Liver (tissue), 3 donors: Measurements from ENCODE around the gene HBZ.
"Not testable (repeated sequence)": the region's sequence is repeated elsewhere in the genome, so short reads cannot be mapped to it uniquely, and the experiment has no call there.

Source experiments
- GABPA ChIP-seq, 2 donors: IDR thresholded peaks in 1 of 2; conservative IDR thresholded peaks in 1 of 2; 2 replicates each; pipeline ENCODE4 v1.6.1; 2016; ENCODE audit warnings: antibody characterized with exemption in 2 of 2, mild to moderate bottlenecking in 1 of 2, moderate library complexity in 1 of 2
- HNF4A ChIP-seq, 2 donors: conservative IDR thresholded peaks; 2 replicates each; pipeline ENCODE4 v1.6.1; 2016; ENCODE audit warnings: antibody characterized with exemption in 2 of 2, mild to moderate bottlenecking in 2 of 2
- HNF4G ChIP-seq: IDR thresholded peaks from 2 replicates; pipeline ENCODE4 v1.6.1; 2016; ENCODE audit warnings: antibody characterized with exemption
- JUND ChIP-seq, 2 donors: IDR thresholded peaks; 2 replicates each; pipeline ENCODE4 v1.6.1; 2016; ENCODE audit warnings: antibody characterized with exemption in 2 of 2
- MAX ChIP-seq: IDR thresholded peaks from 2 replicates; pipeline ENCODE4 v1.6.1; 2016; ENCODE audit warnings: antibody characterized with exemption
- RAD21 ChIP-seq, 2 donors: IDR thresholded peaks; 2 replicates each; pipeline ENCODE4 v1.6.1; 2016; ENCODE audit warnings: antibody characterized with exemption in 2 of 2, mild to moderate bottlenecking in 2 of 2
- RXRA ChIP-seq, 2 donors: IDR thresholded peaks; 2 replicates each; pipeline ENCODE4 v1.6.1; 2017 to 2018; ENCODE audit warnings: antibody characterized with exemption in 2 of 2, mild to moderate bottlenecking in 1 of 2
- TAF1 ChIP-seq: conservative IDR thresholded peaks from 2 replicates; pipeline ENCODE4 v1.6.1; 2016; ENCODE audit warnings: antibody characterized with exemption, mild to moderate bottlenecking
- YY1 ChIP-seq: IDR thresholded peaks from 2 replicates; pipeline ENCODE4 v1.6.1; 2016; ENCODE audit warnings: antibody characterized with exemption, mild to moderate bottlenecking
- TF ChIP-seq, protein P1 (sequence below): IDR thresholded peaks from 2 replicates; pipeline ENCODE4 v1.6.1; 2016; ENCODE audit warnings: antibody characterized with exemption, mild to moderate bottlenecking
- TF ChIP-seq, protein P2 (sequence below): fragments of 150-350 bp; IDR thresholded peaks from 2 replicates; pipeline ENCODE4 v1.5.1; 2017; ENCODE audit warnings: improper control_type of control experiment, low read depth, low read length; ENCODE audit not compliant: missing input control
- TF ChIP-seq, protein P3 (sequence below): IDR thresholded peaks from 2 replicates; pipeline ENCODE4 v1.6.1; 2016; ENCODE audit warnings: antibody characterized with exemption
- donor health status: healthy.
- donor health status: healthy.

- TF ChIP-seq, protein P1, sequence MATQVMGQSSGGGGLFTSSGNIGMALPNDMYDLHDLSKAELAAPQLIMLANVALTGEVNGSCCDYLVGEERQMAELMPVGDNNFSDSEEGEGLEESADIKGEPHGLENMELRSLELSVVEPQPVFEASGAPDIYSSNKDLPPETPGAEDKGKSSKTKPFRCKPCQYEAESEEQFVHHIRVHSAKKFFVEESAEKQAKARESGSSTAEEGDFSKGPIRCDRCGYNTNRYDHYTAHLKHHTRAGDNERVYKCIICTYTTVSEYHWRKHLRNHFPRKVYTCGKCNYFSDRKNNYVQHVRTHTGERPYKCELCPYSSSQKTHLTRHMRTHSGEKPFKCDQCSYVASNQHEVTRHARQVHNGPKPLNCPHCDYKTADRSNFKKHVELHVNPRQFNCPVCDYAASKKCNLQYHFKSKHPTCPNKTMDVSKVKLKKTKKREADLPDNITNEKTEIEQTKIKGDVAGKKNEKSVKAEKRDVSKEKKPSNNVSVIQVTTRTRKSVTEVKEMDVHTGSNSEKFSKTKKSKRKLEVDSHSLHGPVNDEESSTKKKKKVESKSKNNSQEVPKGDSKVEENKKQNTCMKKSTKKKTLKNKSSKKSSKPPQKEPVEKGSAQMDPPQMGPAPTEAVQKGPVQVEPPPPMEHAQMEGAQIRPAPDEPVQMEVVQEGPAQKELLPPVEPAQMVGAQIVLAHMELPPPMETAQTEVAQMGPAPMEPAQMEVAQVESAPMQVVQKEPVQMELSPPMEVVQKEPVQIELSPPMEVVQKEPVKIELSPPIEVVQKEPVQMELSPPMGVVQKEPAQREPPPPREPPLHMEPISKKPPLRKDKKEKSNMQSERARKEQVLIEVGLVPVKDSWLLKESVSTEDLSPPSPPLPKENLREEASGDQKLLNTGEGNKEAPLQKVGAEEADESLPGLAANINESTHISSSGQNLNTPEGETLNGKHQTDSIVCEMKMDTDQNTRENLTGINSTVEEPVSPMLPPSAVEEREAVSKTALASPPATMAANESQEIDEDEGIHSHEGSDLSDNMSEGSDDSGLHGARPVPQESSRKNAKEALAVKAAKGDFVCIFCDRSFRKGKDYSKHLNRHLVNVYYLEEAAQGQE = peak; percentile 97
- TF ChIP-seq, protein P2, sequence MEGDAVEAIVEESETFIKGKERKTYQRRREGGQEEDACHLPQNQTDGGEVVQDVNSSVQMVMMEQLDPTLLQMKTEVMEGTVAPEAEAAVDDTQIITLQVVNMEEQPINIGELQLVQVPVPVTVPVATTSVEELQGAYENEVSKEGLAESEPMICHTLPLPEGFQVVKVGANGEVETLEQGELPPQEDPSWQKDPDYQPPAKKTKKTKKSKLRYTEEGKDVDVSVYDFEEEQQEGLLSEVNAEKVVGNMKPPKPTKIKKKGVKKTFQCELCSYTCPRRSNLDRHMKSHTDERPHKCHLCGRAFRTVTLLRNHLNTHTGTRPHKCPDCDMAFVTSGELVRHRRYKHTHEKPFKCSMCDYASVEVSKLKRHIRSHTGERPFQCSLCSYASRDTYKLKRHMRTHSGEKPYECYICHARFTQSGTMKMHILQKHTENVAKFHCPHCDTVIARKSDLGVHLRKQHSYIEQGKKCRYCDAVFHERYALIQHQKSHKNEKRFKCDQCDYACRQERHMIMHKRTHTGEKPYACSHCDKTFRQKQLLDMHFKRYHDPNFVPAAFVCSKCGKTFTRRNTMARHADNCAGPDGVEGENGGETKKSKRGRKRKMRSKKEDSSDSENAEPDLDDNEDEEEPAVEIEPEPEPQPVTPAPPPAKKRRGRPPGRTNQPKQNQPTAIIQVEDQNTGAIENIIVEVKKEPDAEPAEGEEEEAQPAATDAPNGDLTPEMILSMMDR = not testable (repeated sequence)
- TF ChIP-seq TAF1; HNF4G; RAD21 (IDR thresholded peaks at IDR 0.05); MAX; JUND (IDR thresholded peaks at IDR 0.05); GABPA (IDR thresholded peaks at IDR 0.05 in 1 of 2, conservative IDR thresholded peaks at IDR 0.05 in 1 of 2); RXRA (IDR thresholded peaks at IDR 0.05); YY1: not testable (repeated sequence)
- TF ChIP-seq, protein P3, sequence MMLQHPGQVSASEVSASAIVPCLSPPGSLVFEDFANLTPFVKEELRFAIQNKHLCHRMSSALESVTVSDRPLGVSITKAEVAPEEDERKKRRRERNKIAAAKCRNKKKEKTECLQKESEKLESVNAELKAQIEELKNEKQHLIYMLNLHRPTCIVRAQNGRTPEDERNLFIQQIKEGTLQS = not testable (repeated sequence)
- peak in 1 of 2 donors; percentile 17 for TF ChIP-seq HNF4A (conservative IDR thresholded peaks at IDR 0.05)
Measured at GRCh38 chr16:170088-170507, 17.7 kb downstream of the HBZ start.
